H1 (cell line): Measurements from ENCODE around the gene CUBN. TPM values are rescaled to one million over a fixed set of nuclear protein-coding genes. Genes with fewer than 3 reads are reported as not detected.

Experiments
- ATF3 ChIP-seq: IDR thresholded peaks from 2 replicates; pipeline ENCODE4 v1.6.1; 2011; ENCODE audit warnings: low read depth, mild to moderate bottlenecking, low read length; ENCODE audit not compliant: insufficient read depth
- RXRA ChIP-seq: IDR thresholded peaks from 2 replicates; pipeline ENCODE4 v1.6.1; 2011; ENCODE audit warnings: low read depth, mild to moderate bottlenecking, low read length, moderate library complexity; ENCODE audit not compliant: insufficient read depth
- SAP30 ChIP-seq: fragments of 300-600 bp; sonication (generic); IDR thresholded peaks from 2 replicates; pipeline ENCODE4 v1.7.1; 2012; ENCODE audit warnings: low read length, moderate library complexity, mild to moderate bottlenecking, inconsistent platforms; ENCODE audit not compliant: insufficient read depth, insufficient replicate concordance
- polyA plus RNA-seq, 7 experiments: library from polyadenylated mRNA; depleted of rRNA in 3 of 7; stranded (reverse) in 5 of 7; unstranded in 2 of 7; fragments of >200 nt in 5 of 7; fragments of 200-250 nt in 2 of 7; gene quantifications; 1 replicate in 5 of 7; 2 replicates in 1 of 7; 4 replicates in 1 of 7; pipeline versions ENCODE4 v1.2.1 to v1.2.3, GENCODE V29; 2011 to 2013; ENCODE audit warnings: missing spikeins in 2 of 7, mixed read lengths in 2 of 7
- total RNA-seq: library from RNA; stranded (reverse); fragmentation: NEBNext Ultra II Directional; extraction: Animal tissue kit (Norgen Biotek cat#: 25700); gene quantifications from 2 replicates; pipeline ENCODE4 v1.2.1, GENCODE V29; 2021

Gene CUBN
- total and polyA plus RNA-seq, 2 of the 8 experiments (the other 6 are each of a cell fraction or from before 2014, with no cell fraction given): 0.04 to 0.08 TPM

GRCh38 chr10:16845248-16845647, 284.4 kb downstream of the CUBN start (continued):
- TF ChIP-seq ATF3 (no peak), SAP30 (no peak), RXRA (no peak)
